K562 (cell line): Measurements from ENCODE around the gene CCNJL. TPM values are rescaled to one million over a fixed set of nuclear protein-coding genes. Genes with fewer than 3 reads are reported as not detected.

Experiments
- ATAC-seq: fragments of 200-7000 bp; cut with Tn5 transposase; 3 replicates; pipeline ENCODE4 v1.9.1; 2020; ENCODE audit warnings: moderate library complexity
- BruUV-seq: library from RNA; stranded (reverse); fragments of 400-500 nt; replicated peaks from 2 replicates; lab custom pipeline; 2021; lab: Mats Ljungman, UMichigan
- CTCF ChIA-PET: fragments of 300-600 bp; formaldehyde crosslinking; extraction: SDS; loops from one replicate; lab custom pipeline; 2021; ENCODE audit warnings: low intra/inter-chr PET ratio; lab: Yijun Ruan, JAX
- POLR2A ChIA-PET: fragments of 300-600, 350-650 bp; sonication (Branson Sonifier 250); formaldehyde crosslinking; extraction: SDS; loops from one replicate; lab custom pipeline; 2021; ENCODE audit warnings: antibody characterized with exemption, inconsistent platforms; lab: Yijun Ruan, JAX
- DNase-seq, 4 experiments: peaks; one replicate each; pipeline versions ENCODE4 v3.0.0 to v3.0.0-alpha.2; 2011 to 2018; ENCODE audit warnings: low spot score in 3 of 4, mixed read lengths in 3 of 4; ENCODE audit errors: extremely low read depth in 1 of 4
- FAIRE-seq: peaks from 2 replicates; lab custom pipeline; 2011; peaks lifted over from hg19 to GRCh38; lab: Jason Lieb, UNC
- H2AFZ ChIP-seq: 2 replicates; pipeline ENCODE4 v1.6.0; 2011; ENCODE audit warnings: low read depth, low read length, control low read depth, inconsistent platforms
- H3K27ac ChIP-seq: fragments of 200-600 bp; 3 replicates; pipeline ENCODE4 v1.8.0; 2011; ENCODE audit warnings: low read depth, mild to moderate bottlenecking, control low read depth, inconsistent platforms, low read length, moderate library complexity, mixed read lengths; ENCODE audit errors: extremely low read depth
- H3K27me3 ChIP-seq, 2 experiments: fragments of 300-600 bp in 1 of 2; 2 replicates in 1 of 2; 3 replicates in 1 of 2; pipeline versions ENCODE4 v1.6.0 to v1.8.0; 2011; ENCODE audit warnings: inconsistent platforms in 2 of 2, low read length in 2 of 2, mild to moderate bottlenecking in 1 of 2, mixed read lengths in 1 of 2, moderate library complexity in 1 of 2; ENCODE audit not compliant: control insufficient read depth in 2 of 2, insufficient read depth in 2 of 2
- H3K36me3 ChIP-seq: fragments of 300-600 bp; 3 replicates; pipeline ENCODE4 v1.8.0; 2011; ENCODE audit warnings: mild to moderate bottlenecking, low read length, inconsistent platforms; ENCODE audit not compliant: control insufficient read depth, insufficient read depth
- H3K4me1 ChIP-seq, 2 experiments: fragments of 200-600 bp in 1 of 2; replicated peaks in 1 of 2; 2 replicates in 1 of 2; 3 replicates in 1 of 2; pipeline versions ENCODE4 v1.5.1 to v1.8.0; 2011; ENCODE audit warnings: inconsistent platforms in 2 of 2, low read length in 2 of 2, mild to moderate bottlenecking in 1 of 2, mixed read lengths in 1 of 2, moderate library complexity in 1 of 2; ENCODE audit not compliant: control insufficient read depth in 2 of 2, insufficient read depth in 2 of 2
- H3K4me2 ChIP-seq: 2 replicates; pipeline ENCODE4 v1.6.1; 2011; ENCODE audit warnings: low read length, control low read depth, inconsistent platforms, mixed read lengths; ENCODE audit not compliant: insufficient read depth
- H3K4me3 ChIP-seq: fragments of 200-600 bp; sonication (generic), shearing (Covaris generic); 2 replicates; pipeline ENCODE4 v1.5.1; 2016; ENCODE audit warnings: control low read depth, inconsistent platforms
- H3K79me2 ChIP-seq: fragments of 200-600 bp; 3 replicates; pipeline ENCODE4 v1.8.0; 2011; ENCODE audit warnings: low read length, inconsistent platforms; ENCODE audit not compliant: control insufficient read depth, insufficient read depth
- H3K9ac ChIP-seq, 2 experiments: 2 replicates each; pipeline versions ENCODE4 v1.6.0 to v1.6.1; 2011; ENCODE audit warnings: low read depth in 2 of 2, low read length in 2 of 2, control low read depth in 1 of 2, inconsistent platforms in 1 of 2, mild to moderate bottlenecking in 1 of 2, mixed read lengths in 1 of 2; ENCODE audit not compliant: insufficient read depth in 1 of 2
- H3K9me1 ChIP-seq: one replicate; pipeline ENCODE4 v1.6.0; 2011; ENCODE audit warnings: inconsistent platforms, mild to moderate bottlenecking, low read length, moderate library complexity; ENCODE audit not compliant: control insufficient read depth, insufficient read depth
- H3K9me3 ChIP-seq: replicated peaks from 2 replicates; pipeline ENCODE4 v1.5.1; 2011; ENCODE audit warnings: low read depth, low read length, inconsistent platforms; ENCODE audit not compliant: control insufficient read depth, insufficient read depth
- H4K20me1 ChIP-seq: replicated peaks from 2 replicates; pipeline ENCODE4 v1.6.1; 2011; ENCODE audit warnings: low read length, inconsistent platforms, mixed read lengths; ENCODE audit not compliant: control insufficient read depth, insufficient read depth
- ETV5 ChIP-seq: sonication (generic); formaldehyde crosslinking; IDR thresholded peaks from 2 replicates; pipeline ENCODE4 v1.4.0; 2020; ENCODE audit warnings: low read depth, mild to moderate bottlenecking, missing genetic modification reagents
- FOXK1 ChIP-seq: sonication (generic); formaldehyde crosslinking; IDR thresholded peaks from 2 replicates; pipeline ENCODE4 v1.8.0; 2022; ENCODE audit warnings: missing genetic modification reagents, mild to moderate bottlenecking, borderline replicate concordance
- KLF13 ChIP-seq: fragments of 450-650 bp; IDR thresholded peaks from 2 replicates; pipeline ENCODE4 v1.6.1; 2016; ENCODE audit warnings: missing genetic modification characterization, low read depth, mild to moderate bottlenecking, missing compliant biosample characterization, moderate library complexity, borderline replicate concordance
- L3MBTL2 ChIP-seq: fragments of 450-650 bp; IDR thresholded peaks from 2 replicates; pipeline ENCODE4 v1.6.1; 2016; ENCODE audit warnings: mild to moderate bottlenecking, moderate library complexity
- MYBL2 ChIP-seq, 2 experiments: fragments of 450-650 bp in 1 of 2; sonication (generic) in 1 of 2; formaldehyde crosslinking in 1 of 2; IDR thresholded peaks; 2 replicates each; pipeline versions ENCODE4 v1.6.1 to v1.8.1; 2017 to 2022; ENCODE audit warnings: borderline replicate concordance in 1 of 2, inconsistent platforms in 1 of 2, low read depth in 1 of 2, mild to moderate bottlenecking in 1 of 2, missing genetic modification reagents in 1 of 2, moderate library complexity in 1 of 2
- NRF1 ChIP-seq, 2 experiments: fragments of 450-650 bp; IDR thresholded peaks in 1 of 2; conservative IDR thresholded peaks in 1 of 2; 2 replicates each; pipeline ENCODE4 v1.6.1; 2014; ENCODE audit warnings: mild to moderate bottlenecking in 2 of 2
- SMARCA5 ChIP-seq: fragments of 450-650 bp; IDR thresholded peaks from 2 replicates; pipeline ENCODE4 v1.6.1; 2016
- U2AF1 ChIP-seq: fragments of 200-400 bp; formaldehyde crosslinking; optimal IDR thresholded peaks from 2 replicates; pipeline ENCODE3; 2017; ENCODE audit warnings: mild to moderate bottlenecking, low read depth, low read length, moderate library complexity
- ZBTB7A ChIP-seq: IDR thresholded peaks from 2 replicates; pipeline ENCODE4 v1.6.1; 2011; ENCODE audit warnings: low read depth, mild to moderate bottlenecking, low read length, moderate library complexity, borderline replicate concordance; ENCODE audit not compliant: control insufficient read depth
- ZNF146 ChIP-seq: IDR thresholded peaks from one replicate; pipeline ENCODE4 v1.6.1; 2018; ENCODE audit warnings: missing compliant biosample characterization; ENCODE audit not compliant: unreplicated experiment
- ZNF239 ChIP-seq: fragments of 250-450 bp; sonication (Bioruptor Pico); IDR thresholded peaks from 2 replicates; pipeline ENCODE4 v1.4.0; 2020; ENCODE audit warnings: mild to moderate bottlenecking
- ZNF57 ChIP-seq: fragments of 450-650 bp; formaldehyde crosslinking; IDR thresholded peaks from 2 replicates; pipeline ENCODE4 v1.4.0; 2020; ENCODE audit warnings: mild to moderate bottlenecking, moderate library complexity
- ZNF584 ChIP-seq: fragments of 200-800 bp; sonication (Bioruptor generic); IDR thresholded peaks from 2 replicates; pipeline ENCODE4 v1.6.1; 2016; ENCODE audit warnings: low read depth, mild to moderate bottlenecking, missing genetic modification characterization, missing compliant biosample characterization
- ZNF780A ChIP-seq: fragments of 250-450 bp; sonication (Bioruptor Pico); IDR thresholded peaks from 2 replicates; pipeline ENCODE4 v1.5.0; 2021; ENCODE audit warnings: mild to moderate bottlenecking
- WGBS: fragments of 100-300 bp; shearing (Covaris generic); methylation state at CpG from one replicate; pipeline ENCODE4 v1.1.6; 2016; ENCODE audit warnings: low coverage, mixed read lengths; ENCODE audit not compliant: insufficient coverage; ENCODE audit errors: missing lambda C conversion rate; 5-methylcytosine and 5-hydroxymethylcytosine counted together
- in situ Hi-C: fragments of 300-500 bp; cut with MboI; formaldehyde crosslinking; loops from 4 replicates; pipeline ENCODE4 v1.15.0; 2018; ENCODE audit warnings: inconsistent platforms, mixed read lengths
- intact Hi-C: fragments of 100-400 bp; cut with micrococcal nuclease; formaldehyde crosslinking; loops from 2 replicates; pipeline ENCODE4 v1.14.2; 2022
- polyA plus RNA-seq, 8 experiments: library from polyadenylated mRNA; depleted of rRNA in 4 of 8; stranded (reverse) in 5 of 8; unstranded in 3 of 8; fragments of >200 nt; fragmentation: Nextera tagmentation in 2 of 8; fragmentation: Illumina TruSeq in 1 of 8; extraction: Ambion mirVana in 2 of 8; extraction: Trizol in 1 of 8; gene quantifications; 2 replicates each; pipeline versions ENCODE4 v1.2.1 to v1.2.3, GENCODE V29; 2011 to 2014; ENCODE audit warnings: inconsistent platforms in 1 of 8, missing spikeins in 1 of 8
- total RNA-seq, 7 experiments: library from RNA; depleted of rRNA in 6 of 7; stranded (reverse); fragments of >200 nt in 6 of 7; fragmentation: Illumina TruSeq in 2 of 7; extraction: Trizol in 2 of 7; gene quantifications; 2 replicates each; pipeline versions ENCODE4 v1.2.1 to v1.2.3, GENCODE V29; 2011 to 2021; ENCODE audit warnings: low replicate concordance in 1 of 7
- TF ChIP-seq, protein P1 (sequence below): sonication (generic); formaldehyde crosslinking; IDR thresholded peaks from 2 replicates; pipeline ENCODE4 v1.8.1; 2022; ENCODE audit warnings: missing genetic modification reagents

CCNJL gene
- total and polyA plus RNA-seq, 9 of the 15 experiments (the other 6 are each of a cell fraction or from before 2014, with no cell fraction given), result 0.04 TPM; not detected in 8

DNA sequence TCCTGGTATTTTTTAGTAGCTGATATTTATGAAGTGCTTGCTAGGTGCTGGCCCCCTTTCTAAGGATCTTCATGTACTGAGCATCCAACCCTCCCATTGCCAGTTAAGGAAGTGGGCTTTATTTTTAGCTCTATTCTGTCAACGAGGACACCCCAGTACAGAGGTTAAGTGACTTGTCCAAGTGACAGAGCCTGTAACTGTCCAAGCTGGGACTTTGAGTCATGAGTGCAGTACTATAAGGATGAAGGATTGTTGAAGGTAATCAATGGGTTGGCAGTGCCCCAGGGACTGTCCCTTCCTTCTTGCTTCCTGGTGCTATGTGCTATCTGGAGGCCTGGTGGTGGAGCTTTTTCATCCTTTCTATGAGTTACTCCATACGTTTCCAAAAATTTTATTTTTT lies 101.0 kb downstream of the CCNJL start:
- Histone ChIP-seq H2AFZ (no peak overlapping the region), H3K9me1 (no peaks in the 10 kb centered on the region), H3K27ac (no peak overlapping the region), H3K9ac (no peak overlapping the region), H3K4me2 (no peak overlapping the region), H3K4me3 (no peak overlapping the region), H3K79me2 (no peaks in the 10 kb centered on the region), H3K9me3 (0 out of 2 replicates have a peak, but pooled peaks cover 1% of the 10 kb centered on the region), H3K36me3 (no peaks in the 10 kb centered on the region), H3K27me3 (peaks cover 17 to 44% of the 10 kb centered on the region in 2 experiments), H4K20me1 (no peaks in the 10 kb centered on the region), H3K4me1 (no peaks in the 10 kb centered on the region)
- intact Hi-C loops, result no loop called here
- in situ Hi-C loops, result no loop called here
- WGBS, result 0% methylated on average over 2 of the region's 2 CpGs
- FAIRE-seq, result no peak
- CTCF ChIA-PET, result no interaction called here
- no peak for ATAC-seq
- POLR2A ChIA-PET, result interaction anchor here (1.0 kb wide), 1 partner anchor 18 kb away, joined by 4 read pairs; no protein-coding TSS in a partner anchor
- DNase-seq, result no peak
- BruUV-seq, result no TSS peak
- no peak for TF ChIP-seq ZNF146 (CRISPR knock-in tag)
- no peak for TF ChIP-seq ZNF239 (CRISPR knock-in tag)
- no peak for TF ChIP-seq ZBTB7A
- no peak for TF ChIP-seq ETV5
- TF ChIP-seq NRF1 (conservative IDR thresholded peaks at IDR 0.05 in 1 of 2, IDR thresholded peaks at IDR 0.05 in 1 of 2), result no peak
- no peak for TF ChIP-seq L3MBTL2
- TF ChIP-seq ZNF57, result no peak
- no peak for TF ChIP-seq KLF13 (tag)
- no peak for TF ChIP-seq ZNF780A (CRISPR knock-in tag)
- TF ChIP-seq MYBL2 (IDR thresholded peaks at IDR 0.05; ENCODE audit: low read depth), result no peak
- TF ChIP-seq MYBL2 (CRISPR knock-in tag; IDR thresholded peaks at IDR 0.05; ENCODE audit: borderline replicate concordance), result no peak
- no peak for TF ChIP-seq SMARCA5
- TF ChIP-seq U2AF1, result no peak
- TF ChIP-seq ZNF584 (CRISPR knock-in tag), result no peak
- TF ChIP-seq, protein P1, sequence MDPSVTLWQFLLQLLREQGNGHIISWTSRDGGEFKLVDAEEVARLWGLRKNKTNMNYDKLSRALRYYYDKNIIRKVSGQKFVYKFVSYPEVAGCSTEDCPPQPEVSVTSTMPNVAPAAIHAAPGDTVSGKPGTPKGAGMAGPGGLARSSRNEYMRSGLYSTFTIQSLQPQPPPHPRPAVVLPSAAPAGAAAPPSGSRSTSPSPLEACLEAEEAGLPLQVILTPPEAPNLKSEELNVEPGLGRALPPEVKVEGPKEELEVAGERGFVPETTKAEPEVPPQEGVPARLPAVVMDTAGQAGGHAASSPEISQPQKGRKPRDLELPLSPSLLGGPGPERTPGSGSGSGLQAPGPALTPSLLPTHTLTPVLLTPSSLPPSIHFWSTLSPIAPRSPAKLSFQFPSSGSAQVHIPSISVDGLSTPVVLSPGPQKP (CRISPR knock-in tag), result no peak
- TF ChIP-seq FOXK1, result no peak
